Erythroblast (primary cell): Measurements from ENCODE around the gene EXOSC2.

ENCODE experiments used
- DNase-seq, 2 experiments: peaks; one replicate each; lab custom pipeline; 2025; lab: John Stamatoyannopoulos, UW
- GATA1 ChIP-seq: IDR thresholded peaks from 2 replicates; pipeline ENCODE4 v1.6.1; 2011; ENCODE audit warnings: low read depth, mild to moderate bottlenecking, control low read depth, low read length, moderate library complexity
- POLR2A ChIP-seq: IDR thresholded peaks from 2 replicates; pipeline ENCODE4 v1.6.1; 2011; ENCODE audit warnings: mild to moderate bottlenecking, low read length

Gene EXOSC2

DNA sequence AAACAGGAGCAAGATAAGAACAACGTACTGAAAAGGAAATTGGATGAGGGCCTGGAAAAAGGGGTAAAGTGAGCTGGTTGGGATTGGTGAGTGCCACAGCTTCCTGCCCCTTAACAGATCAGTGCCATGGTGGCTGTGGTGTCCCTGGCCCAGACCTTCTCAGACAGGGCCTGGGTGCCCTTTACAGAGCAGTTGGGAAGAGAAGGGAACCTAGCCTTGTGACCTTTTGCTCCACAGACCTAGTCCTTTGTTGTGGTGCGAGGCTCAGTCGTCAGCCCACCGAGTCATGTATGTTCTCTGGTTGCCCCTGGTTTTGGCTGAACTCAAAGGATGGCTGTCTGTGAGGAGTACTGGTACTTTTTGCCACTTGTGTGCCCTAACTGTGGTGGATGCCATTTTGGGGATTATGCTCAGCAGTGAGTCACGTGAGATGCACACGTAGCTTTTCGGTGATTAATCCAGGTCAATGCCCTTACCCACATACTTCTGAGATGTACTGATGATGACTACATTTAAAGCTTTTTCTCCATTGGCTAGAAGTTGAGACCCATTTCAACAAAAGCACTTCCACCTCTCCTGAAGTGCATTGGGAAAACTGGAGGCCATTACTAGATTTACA lies 48.4 kb downstream of the EXOSC2 start:
- DNase-seq = no peak
- TF ChIP-seq GATA1 (no peak), POLR2A (no peak)

DNA sequence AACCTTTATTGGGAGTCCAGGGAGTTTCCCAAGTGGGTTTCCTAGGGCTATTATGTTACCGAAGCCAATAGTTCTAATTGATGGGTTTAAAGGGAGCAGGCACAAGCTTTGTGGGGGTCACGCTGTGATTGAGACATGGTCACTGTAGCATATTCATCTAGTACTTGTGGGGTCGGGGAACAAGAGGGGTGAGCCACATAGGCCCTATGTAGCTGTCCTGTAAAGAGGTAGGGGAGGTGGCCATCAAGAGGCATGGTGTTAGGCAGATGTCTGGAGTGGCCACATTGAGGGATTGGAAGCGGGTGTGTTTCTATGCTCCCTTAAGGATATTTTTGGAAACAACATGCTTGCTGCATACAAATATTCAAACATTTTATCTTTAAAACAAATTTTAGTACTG lies 50.1 kb downstream of the EXOSC2 start:
- no peak for DNase-seq
- TF ChIP-seq GATA1 = no peak
- no peak for TF ChIP-seq POLR2A

DNA sequence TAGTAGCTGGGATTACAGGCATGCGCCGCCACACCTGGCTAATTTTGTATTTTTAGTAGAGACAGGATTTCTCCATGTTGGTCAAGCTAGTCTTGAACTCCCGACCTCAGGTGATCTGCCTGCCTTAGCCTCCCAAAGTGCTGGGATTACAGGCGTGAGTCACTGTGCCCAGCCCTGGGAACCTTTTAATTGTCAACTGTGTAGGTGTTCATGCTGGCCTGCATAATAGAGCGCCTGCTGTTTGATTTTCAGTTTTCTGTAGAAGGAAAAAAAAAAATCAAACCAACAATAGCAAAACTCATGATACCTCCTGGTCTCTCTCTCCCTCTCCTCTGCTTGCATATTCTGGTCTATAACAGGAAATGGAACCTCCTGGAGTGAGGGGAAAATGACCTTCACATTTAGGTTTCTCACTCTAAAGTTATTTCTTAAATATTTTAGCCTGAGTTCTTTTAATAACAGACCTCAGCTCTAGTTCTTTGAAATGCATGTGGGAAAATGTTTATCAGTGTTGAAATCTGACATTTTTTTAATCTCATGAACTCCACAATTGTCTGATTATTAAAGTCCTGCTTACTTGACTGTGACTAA lies 51.7 kb downstream of the EXOSC2 start:
- no peak for DNase-seq
- TF ChIP-seq GATA1 (no peak), POLR2A (no peak)

DNA sequence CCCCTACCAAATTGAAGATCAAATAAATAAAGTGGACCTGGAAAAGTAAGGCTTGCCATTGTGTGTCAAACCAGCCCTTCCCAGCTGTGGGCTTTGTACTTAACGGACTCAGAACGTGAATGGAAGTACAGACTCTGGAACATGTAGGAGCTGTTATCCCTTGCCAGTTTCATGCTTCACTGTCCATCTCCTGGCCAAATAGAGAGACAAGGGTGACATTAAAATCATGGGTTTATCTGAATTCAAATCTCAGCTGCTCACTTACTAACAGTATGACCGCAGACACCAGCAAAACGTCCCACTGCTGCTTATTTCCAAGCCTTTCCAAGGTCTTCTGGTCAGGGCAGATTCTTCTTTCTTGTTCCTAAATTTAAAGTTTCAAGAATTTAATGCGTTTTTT lies 52.2 kb downstream of the EXOSC2 start:
- no peak for TF ChIP-seq POLR2A
- no peak for TF ChIP-seq GATA1
- DNase-seq = no peak

DNA sequence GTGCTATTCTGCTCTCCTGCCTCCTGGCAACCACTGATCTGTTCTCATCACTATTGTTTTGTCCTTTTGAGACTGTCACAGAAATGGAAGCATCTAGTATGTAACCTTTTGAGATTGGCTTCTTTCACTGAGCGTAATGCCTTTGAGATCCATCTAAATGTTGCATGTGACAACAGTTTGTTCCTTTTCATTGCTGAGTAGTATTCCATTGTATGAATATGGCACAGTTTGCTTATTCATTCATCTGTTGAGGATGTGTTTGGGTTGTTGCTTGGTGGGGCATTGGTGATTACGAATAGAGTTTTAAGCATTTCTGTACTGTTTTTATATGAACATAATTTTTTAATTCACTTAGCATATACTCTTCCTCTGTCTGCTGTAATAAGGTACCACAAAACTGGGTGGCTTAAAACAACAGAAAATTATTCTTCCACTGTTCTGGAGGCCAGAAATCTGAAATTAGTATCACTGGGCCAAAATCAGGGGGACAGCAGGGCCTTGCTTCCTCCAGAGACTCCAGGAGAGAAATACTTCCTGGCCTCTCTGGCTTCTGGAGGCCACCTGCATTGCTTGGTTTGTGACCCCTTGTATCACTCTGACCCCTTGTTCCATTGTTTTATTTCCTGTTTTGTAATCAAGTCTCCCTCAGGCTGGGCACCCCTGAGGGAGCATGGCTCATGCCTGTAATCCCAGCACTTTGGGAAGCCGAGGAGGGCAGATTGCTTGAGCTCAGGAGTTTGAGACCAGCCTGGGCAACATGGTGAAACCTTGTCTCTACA lies 53.0 kb downstream of the EXOSC2 start:
- no peak for DNase-seq
- TF ChIP-seq POLR2A = no peak
- TF ChIP-seq GATA1 = no peak

DNA sequence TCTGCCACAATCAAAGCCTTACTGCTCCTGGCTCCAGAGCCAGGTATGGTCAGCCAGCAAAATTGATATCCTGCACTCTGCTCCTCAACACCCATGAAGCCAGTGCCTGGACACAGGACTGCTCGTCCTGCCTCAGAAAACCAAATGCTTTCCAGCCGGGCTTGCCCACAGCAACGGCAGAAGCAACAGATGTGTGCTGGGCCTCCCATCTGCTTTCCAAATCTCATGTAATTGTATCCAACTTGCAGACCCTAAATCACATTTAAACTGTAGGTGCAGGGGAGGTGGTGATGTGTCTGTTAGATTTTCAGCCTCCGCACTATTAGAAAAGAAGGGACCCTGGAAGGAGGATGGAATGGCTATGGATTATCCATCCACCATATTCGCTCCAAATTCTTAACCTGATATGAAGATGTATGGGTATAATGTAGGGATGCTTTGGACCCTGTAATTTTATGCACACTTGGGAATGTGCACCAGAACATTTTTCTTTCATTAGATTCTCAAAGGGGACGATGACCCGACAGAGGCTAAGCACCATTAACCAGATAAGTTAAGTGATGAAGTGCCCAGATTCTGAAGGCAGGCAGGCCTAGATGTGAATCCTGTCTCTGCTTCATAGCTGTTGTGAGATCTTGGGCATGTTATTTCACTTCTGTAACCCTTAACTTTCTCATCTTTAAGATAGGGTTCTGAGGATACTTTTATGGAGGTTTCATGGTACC lies 58.2 kb downstream of the EXOSC2 start:
- DNase-seq = no peak
- no peak for TF ChIP-seq POLR2A
- no peak for TF ChIP-seq GATA1
